C4-2B (cell line): Measurements from ENCODE around the gene RASSF5.

Source experiments
- ZFX ChIP-seq: fragments of 450-650 bp; IDR thresholded peaks from 2 replicates; pipeline ENCODE4 v1.6.1; 2017
- TF ChIP-seq, protein P1 (sequence below): fragments of 450-650 bp; conservative IDR thresholded peaks from 2 replicates; pipeline ENCODE4 v1.5.1; 2017; ENCODE audit warnings: mild to moderate bottlenecking

DNA sequence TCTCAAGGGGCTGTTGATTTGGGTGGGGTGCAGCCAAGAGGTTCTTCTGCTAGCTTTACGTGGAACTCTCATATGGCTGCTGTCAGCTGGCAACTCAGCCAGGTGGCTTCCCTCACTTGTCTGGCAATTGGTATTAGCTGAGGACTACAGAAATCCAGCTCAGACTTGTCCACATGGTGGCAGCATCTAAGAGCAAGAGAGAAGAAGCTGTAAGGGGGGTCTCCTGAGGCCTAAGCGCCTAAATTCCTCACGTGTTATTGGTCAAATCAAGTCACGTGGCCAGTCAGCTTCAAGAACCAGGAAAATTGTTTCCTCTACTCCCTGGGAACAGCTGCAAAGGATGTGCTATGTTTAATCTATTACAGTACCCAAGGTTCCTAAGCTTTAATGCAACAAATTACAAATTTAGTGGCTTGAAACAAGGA, 123.8 kb downstream of the RASSF5 start:
- TF ChIP-seq, protein P1, sequence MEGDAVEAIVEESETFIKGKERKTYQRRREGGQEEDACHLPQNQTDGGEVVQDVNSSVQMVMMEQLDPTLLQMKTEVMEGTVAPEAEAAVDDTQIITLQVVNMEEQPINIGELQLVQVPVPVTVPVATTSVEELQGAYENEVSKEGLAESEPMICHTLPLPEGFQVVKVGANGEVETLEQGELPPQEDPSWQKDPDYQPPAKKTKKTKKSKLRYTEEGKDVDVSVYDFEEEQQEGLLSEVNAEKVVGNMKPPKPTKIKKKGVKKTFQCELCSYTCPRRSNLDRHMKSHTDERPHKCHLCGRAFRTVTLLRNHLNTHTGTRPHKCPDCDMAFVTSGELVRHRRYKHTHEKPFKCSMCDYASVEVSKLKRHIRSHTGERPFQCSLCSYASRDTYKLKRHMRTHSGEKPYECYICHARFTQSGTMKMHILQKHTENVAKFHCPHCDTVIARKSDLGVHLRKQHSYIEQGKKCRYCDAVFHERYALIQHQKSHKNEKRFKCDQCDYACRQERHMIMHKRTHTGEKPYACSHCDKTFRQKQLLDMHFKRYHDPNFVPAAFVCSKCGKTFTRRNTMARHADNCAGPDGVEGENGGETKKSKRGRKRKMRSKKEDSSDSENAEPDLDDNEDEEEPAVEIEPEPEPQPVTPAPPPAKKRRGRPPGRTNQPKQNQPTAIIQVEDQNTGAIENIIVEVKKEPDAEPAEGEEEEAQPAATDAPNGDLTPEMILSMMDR, result peak; percentile 53
- no peak for TF ChIP-seq ZFX
